Lower leg skin (tissue), 3 donors: ENCODE results near the gene SNAI1.

Experiments used
- POLR2A ChIP-seq, 2 donors: fragments of 450-650 bp; IDR thresholded peaks; one replicate each; pipeline ENCODE4 v1.6.1; 2016 to 2017; ENCODE audit warnings: antibody characterized with exemption in 2 of 2, mild to moderate bottlenecking in 1 of 2, moderate library complexity in 1 of 2
- TF ChIP-seq, protein P1 (sequence below), 3 donors: fragments of 450-650 bp; IDR thresholded peaks; one replicate each; pipeline ENCODE4 v1.5.1; 2016; ENCODE audit warnings: antibody characterized with exemption in 3 of 3, mild to moderate bottlenecking in 3 of 3, moderate library complexity in 2 of 3

DNA sequence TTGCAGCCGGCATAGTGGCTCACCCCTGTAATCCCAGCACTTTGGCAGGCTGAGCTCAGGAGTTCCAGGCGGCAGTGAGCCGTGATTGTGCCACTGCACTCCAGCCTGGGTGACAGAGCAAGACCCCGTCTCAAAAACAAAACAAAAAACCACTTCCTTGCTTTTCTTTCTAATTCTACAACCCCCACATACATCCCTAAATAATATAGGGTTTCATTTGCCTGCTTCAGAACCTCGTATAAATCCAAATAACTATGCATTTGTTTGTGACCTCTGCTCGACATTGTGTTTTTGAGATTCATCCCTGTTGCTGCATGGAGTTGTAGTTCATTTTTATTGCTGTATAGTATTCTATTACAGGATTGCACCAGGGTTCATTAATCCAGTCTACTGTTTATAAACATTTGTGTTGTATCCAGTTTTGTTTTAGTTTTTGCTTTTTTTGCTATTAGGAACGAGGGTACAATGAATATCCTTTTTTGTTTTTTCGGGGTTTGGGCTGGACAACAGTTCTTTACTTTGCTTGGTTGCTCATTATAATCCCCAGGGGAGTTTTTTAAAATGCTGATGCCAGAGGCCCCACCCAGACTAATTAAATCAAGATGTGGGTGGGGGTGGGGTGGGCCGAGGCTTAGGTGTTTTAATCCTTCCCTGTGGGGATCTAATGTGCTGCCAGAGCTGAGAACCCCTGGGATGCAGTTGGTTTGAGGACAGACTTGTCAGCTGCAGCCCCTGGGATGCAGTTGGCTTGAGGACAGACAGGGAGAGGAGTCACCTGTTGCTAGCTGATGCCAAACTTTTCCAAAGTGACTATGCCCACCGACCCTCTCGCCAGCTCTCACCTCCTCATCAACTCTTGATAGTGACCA lies 2.4 kb upstream of the SNAI1 start:
- TF ChIP-seq, protein P1, sequence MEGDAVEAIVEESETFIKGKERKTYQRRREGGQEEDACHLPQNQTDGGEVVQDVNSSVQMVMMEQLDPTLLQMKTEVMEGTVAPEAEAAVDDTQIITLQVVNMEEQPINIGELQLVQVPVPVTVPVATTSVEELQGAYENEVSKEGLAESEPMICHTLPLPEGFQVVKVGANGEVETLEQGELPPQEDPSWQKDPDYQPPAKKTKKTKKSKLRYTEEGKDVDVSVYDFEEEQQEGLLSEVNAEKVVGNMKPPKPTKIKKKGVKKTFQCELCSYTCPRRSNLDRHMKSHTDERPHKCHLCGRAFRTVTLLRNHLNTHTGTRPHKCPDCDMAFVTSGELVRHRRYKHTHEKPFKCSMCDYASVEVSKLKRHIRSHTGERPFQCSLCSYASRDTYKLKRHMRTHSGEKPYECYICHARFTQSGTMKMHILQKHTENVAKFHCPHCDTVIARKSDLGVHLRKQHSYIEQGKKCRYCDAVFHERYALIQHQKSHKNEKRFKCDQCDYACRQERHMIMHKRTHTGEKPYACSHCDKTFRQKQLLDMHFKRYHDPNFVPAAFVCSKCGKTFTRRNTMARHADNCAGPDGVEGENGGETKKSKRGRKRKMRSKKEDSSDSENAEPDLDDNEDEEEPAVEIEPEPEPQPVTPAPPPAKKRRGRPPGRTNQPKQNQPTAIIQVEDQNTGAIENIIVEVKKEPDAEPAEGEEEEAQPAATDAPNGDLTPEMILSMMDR (IDR thresholded peaks at IDR 0.05), result no peak
- TF ChIP-seq POLR2A (IDR thresholded peaks at IDR 0.05), result no peak
